HG03095 (cell line): ENCODE data around the gene ZSCAN9.

Source experiments
- ATAC-seq: cut with Tn5 transposase; IDR thresholded peaks from one replicate; pipeline ENCODE4 v1.9.1; 2021; ENCODE audit warnings: moderate library complexity; ENCODE audit not compliant: unreplicated experiment

Gene ZSCAN9

GRCh38 chr6:28225056-28225834 lies at the start of gene ZSCAN9:
Gene ZSCAN9, plus strand, starts transcription at chr6:28225275. Its CDS starts 1,810 bp downstream, at chr6:28227085.
- ATAC-seq, result peak; percentile 84

GRCh38 chr6:28176373-28176772 lies 48.7 kb upstream of the ZSCAN9 start:
- ATAC-seq, result no peak

- ATAC-seq, result no peak
These were observed 42.8 kb upstream of the ZSCAN9 start for GRCh38 chr6:28182255-28182654.

- no peak for ATAC-seq
These were observed 36.7 kb upstream of the ZSCAN9 start for GRCh38 chr6:28188111-28188979.

GRCh38 chr6:28200020-28200419 lies 25.1 kb upstream of the ZSCAN9 start:
- ATAC-seq, result no peak

GRCh38 chr6:28203201-28203600 lies 21.9 kb upstream of the ZSCAN9 start:
- no peak for ATAC-seq

- ATAC-seq, result no peak
These were observed 19.2 kb upstream of the ZSCAN9 start for GRCh38 chr6:28205879-28206278.

GRCh38 chr6:28206527-28206926 lies 18.5 kb upstream of the ZSCAN9 start:
- no peak for ATAC-seq

- no peak for ATAC-seq
These were observed 18.1 kb upstream of the ZSCAN9 start for GRCh38 chr6:28206928-28207509.

GRCh38 chr6:28207510-28208110 lies 17.5 kb upstream of the ZSCAN9 start:
- ATAC-seq, result no peak

GRCh38 chr6:28208111-28208659 lies 16.9 kb upstream of the ZSCAN9 start:
- no peak for ATAC-seq

- no peak for ATAC-seq
These were observed 15.1 kb upstream of the ZSCAN9 start for GRCh38 chr6:28209753-28210535.

- ATAC-seq, result no peak
These were observed 13.1 kb upstream of the ZSCAN9 start for GRCh38 chr6:28211840-28212509.

- ATAC-seq, result no peak
These were observed 12.4 kb upstream of the ZSCAN9 start for GRCh38 chr6:28212510-28213212.

- ATAC-seq, result no peak
These were observed 11.9 kb upstream of the ZSCAN9 start for GRCh38 chr6:28213213-28213523.

- ATAC-seq, result no peak
These were observed 9.7 kb upstream of the ZSCAN9 start for GRCh38 chr6:28215425-28215824.

GRCh38 chr6:28217890-28218289 lies 7.2 kb upstream of the ZSCAN9 start:
- no peak for ATAC-seq

- ATAC-seq, result no peak
These were observed 6.5 kb upstream of the ZSCAN9 start for GRCh38 chr6:28218312-28219248.
